HT1080 (cell line): ENCODE measurements around the gene CLEC16A. TPM values are rescaled to one million over a fixed set of nuclear protein-coding genes. Genes with fewer than 3 reads are reported as not detected.
"Not testable (repeated sequence)": the region's sequence is repeated elsewhere in the genome, so short reads cannot be mapped to it uniquely, and the experiment has no call there.

Experiments used
- DNase-seq: peaks from one replicate; pipeline ENCODE4 v3.0.0-alpha.2; 2015; ENCODE audit warnings: low read depth
- total RNA-seq: library from RNA; depleted of rRNA; stranded (reverse); fragments of >200 nt; shearing (Covaris generic); gene quantifications from 2 replicates; pipeline ENCODE4 v1.2.3, GENCODE V29; 2014; rRNA removed

The CLEC16A gene
- total RNA-seq, 1 experiment from 2014 or later, result 12.9 TPM

DNA sequence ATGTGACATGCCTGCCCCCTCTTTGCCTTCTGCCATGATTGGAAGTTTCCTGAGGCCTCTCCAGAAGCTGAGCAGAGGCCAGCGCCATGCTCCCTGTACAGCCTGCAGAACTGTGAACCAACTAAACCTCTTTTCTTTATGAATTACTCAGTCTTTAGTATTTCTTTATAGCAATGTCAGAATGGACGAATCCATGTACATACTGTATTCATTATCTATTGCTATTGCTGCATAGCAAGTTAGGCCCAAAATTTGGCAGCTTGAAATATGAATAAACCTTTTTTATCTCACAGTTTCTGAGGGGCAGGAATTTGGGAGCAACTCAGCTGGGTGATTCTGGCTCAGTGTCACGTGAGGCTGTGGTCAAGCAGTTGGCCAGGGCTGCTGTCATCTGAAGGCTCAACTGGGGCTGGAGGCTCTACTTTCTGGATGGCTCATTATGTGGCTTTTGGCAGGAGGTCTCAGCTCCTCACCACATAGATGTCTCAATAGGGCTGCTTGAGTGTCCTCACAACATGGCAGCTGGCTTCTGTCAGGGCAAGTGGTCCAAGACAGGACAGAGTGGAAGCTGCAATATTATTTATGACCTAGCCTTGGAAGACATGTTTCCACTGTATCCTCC, 271.7 kb downstream of the CLEC16A start:
- DNase-seq, result no peak

DNA sequence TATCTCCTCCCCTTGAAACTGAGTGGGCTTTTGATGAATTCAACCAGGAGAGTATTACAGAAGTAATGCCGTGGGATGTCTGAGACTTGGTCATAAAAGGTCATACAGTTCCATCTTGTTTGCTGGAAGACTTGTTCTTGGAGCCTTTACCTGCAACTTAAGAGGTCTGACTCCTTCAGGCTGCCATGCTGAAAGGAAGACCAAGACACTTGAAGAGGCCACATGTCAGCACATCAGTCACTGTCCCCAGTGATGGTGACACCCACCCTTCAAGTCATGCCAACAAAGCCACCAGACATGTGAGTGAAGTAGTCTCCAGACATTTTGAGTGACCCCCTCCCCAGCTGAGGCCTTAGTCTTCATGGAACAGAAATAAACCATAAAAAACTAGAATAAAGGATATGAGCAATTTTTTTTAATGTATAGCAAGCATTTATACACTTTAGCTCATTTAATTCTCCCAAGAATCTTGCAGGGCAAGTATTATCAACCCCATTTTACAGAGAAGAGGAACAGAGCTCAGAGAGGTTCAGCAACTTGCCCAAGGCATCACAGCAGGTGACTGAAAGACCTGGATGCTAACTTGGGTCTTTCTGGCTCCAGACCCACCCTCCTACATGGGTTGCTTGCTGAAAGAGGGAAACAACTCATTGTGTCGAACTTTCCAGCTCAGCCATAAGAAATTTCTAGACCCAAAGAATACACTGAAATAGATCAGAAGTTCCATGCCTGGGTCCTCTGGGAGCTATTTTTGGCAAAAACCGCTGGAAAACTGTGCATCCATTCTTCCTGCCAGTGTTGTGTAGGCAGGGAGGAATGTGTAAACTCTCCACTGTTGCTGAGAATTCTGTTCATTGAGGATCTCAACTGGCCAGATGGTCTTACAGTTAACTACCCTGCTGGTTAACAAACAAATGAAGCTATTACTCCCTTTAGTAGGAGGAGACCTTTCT, 273.6 kb downstream of the CLEC16A start:
- no peak for DNase-seq

DNA sequence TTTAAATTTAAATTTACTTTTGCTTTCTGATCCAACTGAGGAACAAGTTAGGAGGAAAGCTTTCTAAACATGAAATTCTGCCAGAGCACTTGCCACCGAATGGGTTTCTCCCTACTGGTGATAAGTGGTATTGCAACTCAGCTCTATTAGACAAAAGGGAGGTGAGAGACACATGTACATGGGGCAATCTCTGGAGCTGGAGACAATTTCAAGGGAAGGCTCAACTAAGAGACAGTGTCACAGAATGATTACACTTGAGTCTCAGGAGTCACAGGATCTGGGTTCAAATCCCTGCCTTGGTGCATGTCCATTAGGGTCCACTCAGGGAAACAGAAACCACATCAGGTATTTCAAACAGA, 274.2 kb downstream of the CLEC16A start:
- DNase-seq, result no peak

DNA sequence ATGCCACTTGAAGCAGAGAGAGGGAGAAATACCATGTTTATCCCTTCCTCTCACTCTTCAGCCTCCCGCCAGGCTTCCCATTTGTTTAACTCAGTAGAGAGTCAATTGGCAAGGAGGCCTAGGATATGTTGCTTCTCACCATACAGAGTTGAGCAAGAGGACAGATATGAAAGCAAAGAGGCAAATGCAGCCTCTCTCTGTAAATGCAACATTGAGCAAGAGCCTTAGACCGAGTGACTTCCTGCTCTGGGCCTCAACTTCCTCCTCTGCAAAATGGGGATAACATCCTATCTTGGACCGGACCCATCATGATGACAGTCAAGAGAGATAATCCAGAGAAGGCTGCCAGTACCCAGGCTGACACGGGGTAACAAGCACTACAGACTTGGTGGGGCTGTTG, 274.8 kb downstream of the CLEC16A start:
- no peak for DNase-seq

DNA sequence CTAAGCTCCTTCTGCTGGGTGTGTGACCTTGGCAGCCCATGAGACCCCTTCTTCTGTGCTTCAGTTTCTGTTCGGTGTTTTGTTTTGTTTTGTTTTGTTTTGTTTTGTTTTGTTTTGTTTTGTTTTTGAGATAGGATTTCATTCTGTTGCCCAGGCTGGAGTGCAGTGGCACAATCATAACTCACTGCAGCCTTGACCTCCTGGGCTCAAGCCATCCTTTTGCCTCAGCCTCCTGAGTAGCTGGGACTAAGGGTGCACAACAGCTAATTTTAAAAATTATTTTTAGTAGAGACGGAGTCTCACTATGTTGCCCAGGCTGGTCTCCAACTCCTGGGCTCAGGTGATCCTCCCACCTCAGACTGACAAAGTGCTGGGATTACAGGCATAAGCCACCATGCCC, 276.1 kb downstream of the CLEC16A start:
- DNase-seq, result not testable (repeated sequence)

DNA sequence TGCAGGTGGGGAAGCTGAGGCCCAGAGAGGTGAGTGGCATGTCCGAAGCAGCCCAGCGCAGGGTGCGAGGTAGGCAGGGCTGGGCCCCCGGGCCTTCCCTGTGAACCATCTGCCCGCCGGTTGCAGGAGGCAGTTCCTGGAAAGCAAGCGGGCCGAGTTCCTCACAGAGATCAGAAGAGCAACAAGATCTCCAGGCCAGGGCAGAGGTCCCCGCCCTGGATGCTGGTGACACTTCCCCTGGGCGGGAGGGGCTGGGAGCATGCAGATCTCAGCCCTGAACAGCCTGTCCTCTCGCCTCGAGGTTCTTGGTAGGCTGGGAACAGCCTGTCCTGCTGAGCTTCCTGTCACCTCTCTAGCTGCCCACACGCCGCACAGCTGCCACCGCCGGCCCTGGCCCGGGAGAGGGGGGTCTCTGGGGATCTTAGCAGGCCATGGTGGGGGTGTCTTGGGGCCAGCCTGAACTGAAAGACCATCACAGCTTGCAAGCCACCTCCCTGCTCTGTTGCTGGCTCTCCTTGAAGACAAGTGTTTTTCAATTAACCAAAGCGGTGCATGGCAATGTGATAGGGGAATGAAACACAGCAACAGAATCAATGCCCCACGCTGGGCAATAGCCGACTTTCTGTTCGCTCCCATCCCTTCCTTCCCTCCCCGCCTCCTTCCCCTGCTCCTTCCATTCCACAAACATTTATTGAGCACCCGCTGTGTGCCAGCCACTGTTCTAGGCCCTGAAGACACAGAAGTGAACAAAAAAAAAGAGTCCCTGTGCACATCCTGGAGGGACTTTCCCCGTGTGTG, 279.9 kb downstream of the CLEC16A start:
- DNase-seq, result no peak

DNA sequence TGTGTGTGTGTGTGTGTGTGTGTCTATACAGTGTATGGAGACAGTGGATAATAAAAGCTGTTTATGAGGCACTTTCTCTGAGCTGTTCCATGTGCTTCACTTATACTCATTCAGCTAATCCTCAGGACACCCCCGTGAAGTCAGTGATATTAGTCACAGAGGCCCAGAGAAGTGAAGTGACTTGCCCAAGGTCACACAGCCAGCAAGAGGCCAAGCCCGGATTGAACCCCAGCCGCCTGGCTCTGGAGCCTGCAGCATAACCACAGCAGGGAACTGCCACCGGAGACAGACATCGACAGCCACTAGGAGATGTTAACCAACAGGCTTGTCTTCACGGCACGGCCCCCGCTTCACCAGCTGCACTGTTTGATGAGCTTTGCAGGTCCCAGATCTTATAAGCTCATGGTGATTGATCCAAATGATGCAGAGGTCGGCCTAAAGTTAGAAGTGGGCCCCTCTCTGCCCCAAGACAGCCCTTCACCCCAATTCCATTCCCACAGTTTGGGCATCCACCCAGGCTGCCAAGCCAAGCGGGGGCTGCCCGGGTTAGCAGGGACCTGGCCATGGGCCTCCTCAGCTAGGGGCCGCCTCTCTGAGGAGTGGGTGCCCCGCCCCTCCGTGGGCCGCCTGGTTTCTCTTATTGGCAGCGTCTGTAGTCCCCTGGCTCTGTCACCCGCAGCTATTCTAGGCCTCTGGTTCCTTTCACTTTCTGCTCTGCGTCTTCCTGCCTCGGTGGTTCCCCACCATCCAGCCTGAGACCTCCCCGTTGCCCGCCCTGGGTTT, 280.7 kb downstream of the CLEC16A start:
- no peak for DNase-seq

DNA sequence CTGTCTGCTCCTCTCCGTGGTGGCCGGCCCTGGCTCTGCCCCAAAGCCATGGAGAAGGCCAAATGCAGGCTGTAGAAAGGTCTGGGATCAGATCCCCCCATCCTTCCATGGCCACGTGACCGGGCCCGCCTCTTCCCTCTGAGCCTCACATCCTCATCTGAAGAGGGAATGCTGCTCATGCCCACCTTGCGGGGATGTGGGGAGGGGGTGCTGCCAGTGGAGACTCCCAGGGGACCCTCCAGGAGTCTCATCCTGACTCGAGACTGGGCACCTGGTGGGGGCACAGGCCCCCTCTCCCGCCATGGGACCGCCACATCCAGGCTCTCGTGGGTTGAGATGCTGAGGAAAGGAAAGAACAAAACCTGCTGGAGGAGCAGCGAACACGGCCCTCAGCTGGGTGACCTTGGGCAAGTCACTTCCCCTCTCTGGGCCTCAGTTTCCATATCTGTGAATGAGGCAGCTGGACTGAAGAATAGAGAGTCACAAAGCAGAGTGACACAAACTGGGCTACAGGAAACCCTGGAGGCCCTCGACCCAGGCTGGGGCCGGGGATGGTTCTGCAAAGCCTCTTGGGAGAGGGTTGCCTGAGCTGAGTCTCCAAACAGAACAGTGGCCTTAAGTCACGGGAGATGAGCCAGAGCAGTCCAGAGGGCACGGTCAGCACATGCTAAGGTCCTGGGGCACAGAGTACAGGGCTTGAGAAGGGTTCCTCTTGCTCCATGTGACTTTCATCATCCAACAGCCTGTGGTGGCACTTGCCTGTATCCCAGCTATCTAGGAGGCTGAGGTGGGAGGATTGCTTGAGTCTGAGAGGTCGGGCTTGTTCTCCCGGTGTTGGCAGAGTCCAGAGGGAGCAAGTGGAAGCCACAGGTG, 281.5 kb downstream of the CLEC16A start:
- DNase-seq, result no peak

DNA sequence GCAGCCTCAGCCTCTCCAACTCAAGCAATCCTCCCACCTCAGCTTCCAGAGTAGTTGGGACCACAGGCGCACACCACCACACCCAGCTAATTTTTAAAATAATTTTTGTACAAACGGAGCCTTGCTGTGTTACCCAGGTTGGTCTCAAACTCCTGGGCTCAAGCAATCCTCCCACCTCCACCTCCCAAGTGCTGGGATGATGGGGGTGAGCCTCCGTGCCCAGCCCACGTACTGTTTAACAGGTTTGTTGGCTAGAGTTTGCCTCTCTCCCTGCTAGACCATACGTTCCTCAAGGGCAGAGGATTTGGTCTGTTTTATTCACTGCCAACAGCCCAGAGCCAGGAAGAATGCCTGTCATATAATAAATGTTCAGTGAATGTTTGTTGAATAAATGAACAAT, 285.1 kb downstream of the CLEC16A start:
- no peak for DNase-seq

DNA sequence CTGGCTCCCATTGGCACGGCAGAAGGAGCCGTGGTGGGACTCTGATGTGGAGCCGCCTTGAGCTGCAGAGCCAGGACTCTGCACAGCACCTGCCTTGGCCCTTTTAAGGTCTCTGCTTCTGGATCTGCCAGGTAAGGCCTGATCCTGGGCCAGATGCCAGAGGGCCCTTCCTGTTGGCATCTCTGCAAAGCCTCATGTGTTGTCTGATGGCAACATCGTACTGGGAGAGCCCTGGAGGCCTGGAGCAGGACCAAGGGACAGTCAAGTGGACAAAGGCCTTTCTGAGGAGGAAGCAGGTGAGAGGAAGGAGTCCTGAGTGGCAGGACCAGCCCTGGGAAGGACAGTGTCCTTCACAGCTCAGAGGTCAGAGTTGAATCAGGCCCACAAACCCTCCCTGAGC, 285.5 kb downstream of the CLEC16A start:
- no peak for DNase-seq

DNA sequence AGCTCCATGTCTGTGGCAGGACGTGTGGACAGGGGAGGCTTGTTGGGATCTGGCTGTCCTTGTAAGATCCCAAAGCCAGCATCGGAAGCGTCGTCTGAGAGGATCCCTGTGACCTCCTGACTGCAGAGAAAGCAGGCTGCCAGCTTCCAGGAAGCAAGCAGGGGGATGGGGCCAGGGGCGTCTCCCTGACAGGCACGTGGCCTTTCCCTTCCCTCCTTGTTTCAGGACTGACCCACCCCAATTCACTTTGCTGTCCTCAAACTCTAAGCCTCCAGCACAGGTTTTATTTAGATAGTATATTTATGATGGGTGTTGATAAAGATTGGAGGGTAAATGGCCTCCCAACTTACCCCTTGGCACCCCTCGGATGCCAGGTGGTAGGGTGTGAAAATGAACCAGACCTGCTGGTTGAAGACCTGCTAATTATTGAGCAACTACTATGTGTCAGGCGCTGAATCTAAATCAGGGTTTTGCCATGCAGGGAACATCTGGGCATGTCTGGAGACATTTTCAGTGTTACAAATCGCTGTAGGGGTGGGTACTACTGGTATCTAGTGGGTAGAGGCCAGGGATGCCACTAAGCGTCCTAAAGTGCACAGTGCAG, 287.1 kb downstream of the CLEC16A start:
- no peak for DNase-seq

Other genes with a start within 250 kb of the CLEC16A start
- gene TEKT5, start 249.6 kb upstream of the CLEC16A start, total RNA-seq, result 0.11 TPM in 1 of 2 replicates, not detected in the other
- gene NUBP1, start 200.7 kb upstream of the CLEC16A start, total RNA-seq, result 52.8 and 61.4 TPM in 2 replicates
- not detected in 2 replicates for gene TVP23A, start 125.8 kb upstream of the CLEC16A start, total RNA-seq
- 0.30 and 0.55 TPM in 2 replicates for gene CIITA, start 67.4 kb upstream of the CLEC16A start, total RNA-seq
- gene DEXI, start 2.1 kb upstream of the CLEC16A start, total RNA-seq, result 44.4 and 50.1 TPM in 2 replicates